ENCODE data around the gene UNC13B. TPM values are rescaled to one million over a fixed set of nuclear protein-coding genes. Genes with fewer than 3 reads are reported as not detected.
"Not testable (repeated sequence)": the region's sequence is repeated elsewhere in the genome, so short reads cannot be mapped to it uniquely, and the experiment has no call there.

UNC13B gene
- total and polyA plus RNA-seq, 2 of the 8 experiments (the other 6 are each of a cell fraction or from before 2014, with no cell fraction given): 23.1 to 51.7 TPM

DNA sequence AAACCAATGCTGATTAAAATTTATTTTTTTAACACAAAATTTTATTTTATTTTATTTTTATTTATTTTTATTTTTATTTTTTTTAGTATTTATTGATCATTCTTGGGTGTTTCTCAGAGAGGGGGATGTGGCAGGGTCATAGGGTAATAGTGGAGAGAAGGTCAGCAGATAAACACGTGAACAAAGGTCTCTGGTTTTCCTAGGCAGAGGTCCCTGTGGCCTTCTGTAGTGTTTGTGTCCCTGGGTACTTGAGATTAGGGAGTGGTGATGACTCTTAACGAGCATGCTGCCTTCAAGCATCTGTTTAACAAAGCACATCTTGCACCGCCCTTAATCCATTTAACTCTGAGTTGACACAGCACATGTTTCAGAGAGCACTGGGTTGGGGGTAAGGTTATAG is 20.6 kb downstream of the UNC13B start:
- H2BK15ac ChIP-seq (ENCODE audit: low read length); H3K79me2 ChIP-seq (ENCODE audit: control insufficient read depth in 1 of 2, insufficient read depth in 2 of 2, low read length in 2 of 2); H3K56ac ChIP-seq (replicated peaks; ENCODE audit: insufficient read length, low read depth, low read length); H3K27ac ChIP-seq (ENCODE audit: low read depth, low read length); H2BK5ac ChIP-seq (ENCODE audit: low read depth, low read length); H3K27me3 ChIP-seq (replicated peaks in 1 of 4; ENCODE audit: control insufficient read depth in 3 of 4, extremely low read depth in 1 of 4, insufficient read depth in 3 of 4, low read length in 3 of 4); H3K23ac ChIP-seq (ENCODE audit: insufficient read length); H4K8ac ChIP-seq (ENCODE audit: extremely low read depth, insufficient read depth, low read length); DNase-seq (ENCODE audit: low read depth in 1 of 2, low spot score in 2 of 2); POLR2A ChIA-PET (ENCODE audit: partially characterized antibody); H2BK12ac ChIP-seq (ENCODE audit: low read depth, low read length); H4K20me1 ChIP-seq (replicated peaks in 1 of 2; ENCODE audit: control insufficient read depth in 1 of 2, insufficient read depth in 2 of 2, low read length in 2 of 2); H2BK120ac ChIP-seq (replicated peaks; ENCODE audit: low read depth, low read length); H2BK20ac ChIP-seq (ENCODE audit: low read length); H3K79me1 ChIP-seq (ENCODE audit: low read depth, low read length); H2AFZ ChIP-seq (ENCODE audit: low read length); H3K4me3 ChIP-seq (ENCODE audit: extremely low read depth in 1 of 4, insufficient read depth in 2 of 4, low read depth in 3 of 4, low read length in 4 of 4); H3K4ac ChIP-seq (replicated peaks; ENCODE audit: insufficient read length, low read depth, low read length); CTCF ChIA-PET (ENCODE audit: partially characterized antibody); H4K91ac ChIP-seq (replicated peaks; ENCODE audit: insufficient read length, low read length); H3K4me1 ChIP-seq (replicated peaks in 1 of 4; ENCODE audit: control insufficient read depth in 3 of 4, insufficient read depth in 4 of 4, low read length in 3 of 4); FAIRE-seq; H3K9ac ChIP-seq (replicated peaks in 1 of 4; ENCODE audit: extremely low read depth in 1 of 4, low read depth in 3 of 4, low read length in 3 of 4); H3K4me2 ChIP-seq (ENCODE audit: insufficient read depth in 1 of 2, low read depth in 2 of 2, low read length in 2 of 2); H3K18ac ChIP-seq (ENCODE audit: extremely low read depth, low read length); H3K23me2 ChIP-seq (ENCODE audit: low read depth, low read length); H4K5ac ChIP-seq (ENCODE audit: insufficient read length, low read depth, low read length); H3K14ac ChIP-seq (ENCODE audit: insufficient read length); H2AK5ac ChIP-seq (ENCODE audit: low read depth, low read length): not testable (repeated sequence)
- Histone ChIP-seq H3K36me3 (ENCODE audit: control insufficient read depth in 2 of 4, insufficient read depth in 4 of 4, low read length in 3 of 4) (peaks cover 0 to 18% (median 0%) of the 10 kb centered on the region in 4 experiments; a peak in 2 of 8 replicates), H3K9me3 (ENCODE audit: insufficient read depth in 2 of 2, low read depth in 1 of 2, low read length in 1 of 2) (peaks cover 22 to 33% of the 10 kb centered on the region in 2 experiments)
- WGBS, 2 experiments (ENCODE audit: extremely low coverage in 1 of 2, insufficient coverage in 1 of 2, insufficient read length in 1 of 2, insufficient replicate concordance in 2 of 2, low coverage in 1 of 2, low lambda C conversion rate in 2 of 2, missing lambda C conversion rate in 1 of 2): 69% methylated on average over 3 of the region's 3 CpGs; no CpG with 5 or more reads in 1 of the 2 experiments

DNA sequence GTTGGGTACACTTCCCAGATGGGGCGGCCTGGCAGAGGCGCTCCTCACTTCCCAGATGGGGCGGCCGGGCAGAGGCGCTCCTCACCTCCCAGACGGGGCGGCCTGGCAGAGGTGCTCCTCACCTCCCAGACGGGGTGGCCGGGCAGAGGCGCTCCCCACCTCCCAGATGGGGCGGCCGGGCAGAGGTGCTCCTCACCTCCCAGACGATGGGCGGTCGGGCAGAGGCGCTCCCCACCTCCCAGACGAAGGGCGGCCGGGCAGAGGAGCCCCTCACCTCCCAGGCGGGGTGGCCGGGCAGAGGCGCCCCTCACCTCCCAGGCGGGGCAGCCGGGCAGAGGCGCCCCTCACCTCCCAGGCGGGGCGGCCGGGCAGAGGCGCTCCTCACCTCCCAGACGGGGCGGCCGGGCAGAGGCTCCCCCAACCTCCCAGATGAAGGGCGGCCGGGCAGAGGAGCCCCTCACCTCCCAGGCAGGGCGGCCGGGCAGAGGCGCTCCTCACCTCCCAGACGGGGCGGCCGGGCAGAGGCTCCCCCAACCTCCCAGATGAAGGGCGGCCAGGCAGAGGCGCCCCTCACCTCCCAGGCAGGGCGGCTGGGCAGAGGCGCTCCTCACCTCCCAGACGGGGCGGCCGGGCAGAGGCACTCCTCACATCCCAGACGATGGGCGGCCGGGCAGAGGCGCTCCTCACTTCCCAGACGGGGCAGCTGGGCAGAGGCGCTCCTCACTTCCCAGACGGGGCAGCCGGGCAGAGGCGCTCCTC is 21.4 kb downstream of the UNC13B start:
- Histone ChIP-seq H3K9me3 (ENCODE audit: insufficient read depth in 2 of 2, low read depth in 1 of 2, low read length in 1 of 2) (peaks cover 22 to 33% of the 10 kb centered on the region in 2 experiments), H3K36me3 (ENCODE audit: control insufficient read depth in 2 of 4, insufficient read depth in 4 of 4, low read length in 3 of 4) (peaks cover 0 to 18% (median 0%) of the 10 kb centered on the region in 4 experiments; a peak in 2 of 8 replicates)
- H3K27ac ChIP-seq (ENCODE audit: low read depth, low read length); H3K56ac ChIP-seq (replicated peaks; ENCODE audit: insufficient read length, low read depth, low read length); POLR2A ChIA-PET (ENCODE audit: partially characterized antibody); H3K18ac ChIP-seq (ENCODE audit: extremely low read depth, low read length); H2AK5ac ChIP-seq (ENCODE audit: low read depth, low read length); DNase-seq (ENCODE audit: low read depth in 1 of 2, low spot score in 2 of 2); H3K79me2 ChIP-seq (ENCODE audit: control insufficient read depth in 1 of 2, insufficient read depth in 2 of 2, low read length in 2 of 2); FAIRE-seq; H2BK20ac ChIP-seq (ENCODE audit: low read length); H2BK15ac ChIP-seq (ENCODE audit: low read length); H4K91ac ChIP-seq (replicated peaks; ENCODE audit: insufficient read length, low read length); H2BK120ac ChIP-seq (replicated peaks; ENCODE audit: low read depth, low read length); CTCF ChIA-PET (ENCODE audit: partially characterized antibody); H3K27me3 ChIP-seq (replicated peaks in 1 of 4; ENCODE audit: control insufficient read depth in 3 of 4, extremely low read depth in 1 of 4, insufficient read depth in 3 of 4, low read length in 3 of 4); H4K5ac ChIP-seq (ENCODE audit: insufficient read length, low read depth, low read length); H3K4ac ChIP-seq (replicated peaks; ENCODE audit: insufficient read length, low read depth, low read length); H3K4me2 ChIP-seq (ENCODE audit: insufficient read depth in 1 of 2, low read depth in 2 of 2, low read length in 2 of 2); H3K9ac ChIP-seq (replicated peaks in 1 of 4; ENCODE audit: extremely low read depth in 1 of 4, low read depth in 3 of 4, low read length in 3 of 4); H2AFZ ChIP-seq (ENCODE audit: low read length); H3K14ac ChIP-seq (ENCODE audit: insufficient read length); H3K23ac ChIP-seq (ENCODE audit: insufficient read length); H3K79me1 ChIP-seq (ENCODE audit: low read depth, low read length); H2BK5ac ChIP-seq (ENCODE audit: low read depth, low read length); H3K4me3 ChIP-seq (ENCODE audit: extremely low read depth in 1 of 4, insufficient read depth in 2 of 4, low read depth in 3 of 4, low read length in 4 of 4); H2BK12ac ChIP-seq (ENCODE audit: low read depth, low read length); H4K20me1 ChIP-seq (replicated peaks in 1 of 2; ENCODE audit: control insufficient read depth in 1 of 2, insufficient read depth in 2 of 2, low read length in 2 of 2); H3K23me2 ChIP-seq (ENCODE audit: low read depth, low read length); H4K8ac ChIP-seq (ENCODE audit: extremely low read depth, insufficient read depth, low read length); H3K4me1 ChIP-seq (replicated peaks in 1 of 4; ENCODE audit: control insufficient read depth in 3 of 4, insufficient read depth in 4 of 4, low read length in 3 of 4): not testable (repeated sequence)
- 94% methylated on average over 18 of the region's 56 CpGs; no CpG with 5 or more reads in 1 of the 2 experiments for WGBS, 2 experiments (ENCODE audit: extremely low coverage in 1 of 2, insufficient coverage in 1 of 2, insufficient read length in 1 of 2, insufficient replicate concordance in 2 of 2, low coverage in 1 of 2, low lambda C conversion rate in 2 of 2, missing lambda C conversion rate in 1 of 2)
